ENCODE data around the gene OR1L6.

OR1L6 gene, protein sequence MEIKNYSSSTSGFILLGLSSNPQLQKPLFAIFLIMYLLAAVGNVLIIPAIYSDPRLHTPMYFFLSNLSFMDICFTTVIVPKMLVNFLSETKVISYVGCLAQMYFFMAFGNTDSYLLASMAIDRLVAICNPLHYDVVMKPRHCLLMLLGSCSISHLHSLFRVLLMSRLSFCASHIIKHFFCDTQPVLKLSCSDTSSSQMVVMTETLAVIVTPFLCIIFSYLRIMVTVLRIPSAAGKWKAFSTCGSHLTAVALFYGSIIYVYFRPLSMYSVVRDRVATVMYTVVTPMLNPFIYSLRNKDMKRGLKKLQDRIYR

DNA sequence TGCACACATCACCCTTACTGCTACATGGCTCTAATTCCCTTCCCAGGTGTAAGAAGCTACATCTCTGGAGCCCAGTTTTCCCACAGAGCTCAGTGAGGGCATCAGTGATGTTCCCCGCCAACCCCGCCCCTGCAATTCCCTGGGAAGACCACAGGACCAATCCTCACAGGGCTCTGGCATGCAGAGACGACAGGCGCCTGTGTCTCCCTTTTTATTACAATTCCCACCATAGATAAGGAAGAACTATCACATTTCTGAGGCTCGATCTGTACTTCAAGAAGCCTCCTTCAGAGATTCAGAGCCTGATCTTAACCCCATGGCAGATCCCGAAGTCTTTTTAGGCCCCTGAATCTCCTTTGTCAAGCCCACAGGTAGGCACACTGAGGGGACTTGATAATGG lies at the start of gene OR1L6:
Gene OR1L6 (plus strand): TSS at position 301 of the 400 bp plus-strand sequence. CDS start 7,545 bp downstream, outside the sequence.
- no peak for DNase-seq

DNA sequence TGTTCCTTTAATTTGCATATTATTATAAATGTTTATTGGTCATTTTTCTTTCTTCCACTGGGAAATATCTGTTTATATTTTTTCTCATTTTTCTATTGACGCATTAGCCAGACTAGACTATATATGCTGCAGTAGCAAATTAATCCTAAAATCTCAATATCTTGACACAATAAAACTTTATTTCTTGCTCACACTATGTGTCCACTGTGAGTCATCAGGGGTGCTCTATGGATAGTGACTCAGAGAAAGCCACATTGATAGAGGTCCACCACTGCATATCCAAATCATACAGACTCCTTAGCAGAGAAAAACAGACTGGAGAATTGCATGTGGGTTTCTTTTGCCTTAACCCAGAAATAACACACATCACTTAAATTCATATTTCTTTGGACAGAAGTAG lies 46.4 kb upstream of the OR1L6 start:
- DNase-seq = no peak

DNA sequence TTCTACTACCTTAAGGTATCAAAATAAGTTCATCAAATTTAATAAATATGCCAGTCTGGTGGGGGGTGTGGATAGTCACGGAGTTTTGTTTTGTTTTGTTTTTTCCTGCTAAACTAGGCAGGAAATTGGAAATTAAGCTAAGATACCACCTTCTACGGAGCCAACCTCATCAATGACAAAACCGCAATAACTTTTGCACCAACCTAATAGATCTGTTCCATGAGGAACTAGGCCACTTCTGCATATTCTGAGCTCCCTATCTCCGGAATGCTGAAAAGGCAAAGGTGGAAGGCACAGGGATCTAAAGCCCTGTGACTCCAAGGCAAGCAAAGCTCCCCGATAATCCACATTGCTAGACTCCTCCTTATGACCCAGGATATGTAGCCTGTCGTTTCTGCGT lies 24.1 kb upstream of the OR1L6 start:
- DNase-seq = no peak

DNA sequence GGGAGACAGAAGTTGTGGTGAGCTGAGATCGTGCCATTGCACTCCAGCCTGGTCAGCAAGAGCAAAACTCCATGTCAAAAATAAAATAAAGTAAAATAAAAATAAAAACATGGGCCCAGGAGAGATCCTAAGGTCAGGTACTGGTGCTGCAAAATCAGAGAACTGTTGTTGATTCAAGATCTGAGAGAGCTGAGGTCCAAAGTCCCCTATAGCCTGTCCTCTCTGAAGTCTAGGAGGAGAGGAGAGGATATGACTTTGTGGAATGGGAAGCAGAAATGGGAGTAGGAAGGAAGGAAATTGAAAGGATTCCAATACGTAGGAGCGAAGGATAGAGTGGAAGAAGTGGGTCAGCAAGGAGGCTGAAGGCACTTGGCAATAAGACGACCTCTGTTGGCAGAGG lies 22.9 kb upstream of the OR1L6 start:
- no peak for DNase-seq

DNA sequence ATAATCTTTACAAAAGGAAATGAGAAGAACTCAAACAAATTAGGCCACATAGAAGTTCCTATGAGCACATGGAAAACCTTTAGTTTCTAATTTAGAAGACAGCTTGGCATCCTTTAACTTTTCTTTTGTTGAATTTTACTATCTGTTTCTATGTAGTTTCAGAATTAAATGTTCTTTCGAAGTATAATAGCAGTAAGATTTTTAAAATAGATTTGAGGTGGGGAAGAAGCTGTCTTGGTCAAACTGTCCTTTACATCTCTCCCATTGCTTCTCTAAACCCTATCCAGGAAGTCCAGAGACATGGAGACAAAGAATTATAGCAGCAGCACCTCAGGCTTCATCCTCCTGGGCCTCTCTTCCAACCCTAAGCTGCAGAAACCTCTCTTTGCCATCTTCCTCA lies 18.4 kb upstream of the OR1L6 start, which contains the start of gene OR1L4:
Gene OR1L4 (plus strand): TSS at position 301 of the 400 bp plus-strand sequence. CDS start 0 bp downstream, at position 301.
- DNase-seq = no peak

DNA sequence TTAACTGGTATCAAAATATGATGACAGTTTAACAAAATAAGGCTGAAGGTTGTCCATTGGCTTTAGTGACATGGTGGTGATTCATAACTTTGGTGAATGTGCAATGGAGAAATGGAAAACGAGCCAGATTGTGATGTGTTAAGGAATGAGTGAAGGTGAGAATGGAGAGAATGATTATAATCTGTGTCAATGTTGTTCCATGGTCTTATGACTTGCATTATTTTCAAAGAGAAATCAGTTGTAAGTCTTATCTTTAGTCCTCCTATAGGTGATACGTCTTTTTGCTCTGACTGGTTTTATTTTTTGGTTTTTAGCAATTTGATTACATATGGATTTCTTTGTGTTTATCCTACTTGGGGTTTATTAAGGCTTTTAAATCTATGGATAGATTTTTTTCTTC lies 12.7 kb downstream of the OR1L6 start:
- no peak for DNase-seq

DNA sequence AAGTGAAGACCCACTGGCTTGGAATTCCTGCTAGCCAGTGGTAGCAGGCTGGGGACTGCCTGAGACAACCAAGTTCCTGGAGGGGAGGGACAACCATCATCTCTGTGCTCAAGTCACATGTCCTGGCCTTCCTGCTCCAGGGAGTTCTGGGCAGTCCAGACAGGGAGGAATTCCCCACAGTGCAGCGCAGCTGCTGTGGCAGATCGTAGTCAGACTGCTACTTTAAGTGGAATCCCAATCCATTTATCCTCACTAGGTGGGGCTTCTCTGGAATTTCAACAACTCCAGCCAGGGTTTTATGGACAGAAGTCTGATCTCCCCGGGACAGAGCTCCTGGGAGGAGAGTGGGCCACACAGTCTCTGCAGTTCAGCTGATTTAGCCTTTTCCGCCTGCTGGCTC lies 25.7 kb downstream of the OR1L6 start:
- DNase-seq = no peak

DNA sequence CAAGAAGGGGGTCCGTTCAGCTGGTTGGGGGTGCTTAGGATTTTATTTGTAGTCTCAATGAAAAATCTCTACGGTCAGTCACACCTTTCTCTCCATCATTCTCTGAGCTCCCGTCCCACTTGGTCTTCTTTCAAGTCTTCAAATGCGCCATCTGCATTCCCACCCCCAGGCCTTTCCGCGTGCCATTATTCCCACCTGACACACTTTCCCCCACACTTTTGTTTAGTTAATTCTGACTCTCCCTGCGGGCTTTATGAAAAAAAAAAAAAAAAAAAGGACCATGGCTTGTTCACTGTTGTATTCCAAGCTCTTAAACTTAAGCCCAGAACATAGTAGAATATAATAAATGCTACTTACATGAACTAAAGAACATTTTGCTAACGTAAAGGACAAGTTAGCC lies 34.9 kb downstream of the OR1L6 start:
- DNase-seq = no peak

DNA sequence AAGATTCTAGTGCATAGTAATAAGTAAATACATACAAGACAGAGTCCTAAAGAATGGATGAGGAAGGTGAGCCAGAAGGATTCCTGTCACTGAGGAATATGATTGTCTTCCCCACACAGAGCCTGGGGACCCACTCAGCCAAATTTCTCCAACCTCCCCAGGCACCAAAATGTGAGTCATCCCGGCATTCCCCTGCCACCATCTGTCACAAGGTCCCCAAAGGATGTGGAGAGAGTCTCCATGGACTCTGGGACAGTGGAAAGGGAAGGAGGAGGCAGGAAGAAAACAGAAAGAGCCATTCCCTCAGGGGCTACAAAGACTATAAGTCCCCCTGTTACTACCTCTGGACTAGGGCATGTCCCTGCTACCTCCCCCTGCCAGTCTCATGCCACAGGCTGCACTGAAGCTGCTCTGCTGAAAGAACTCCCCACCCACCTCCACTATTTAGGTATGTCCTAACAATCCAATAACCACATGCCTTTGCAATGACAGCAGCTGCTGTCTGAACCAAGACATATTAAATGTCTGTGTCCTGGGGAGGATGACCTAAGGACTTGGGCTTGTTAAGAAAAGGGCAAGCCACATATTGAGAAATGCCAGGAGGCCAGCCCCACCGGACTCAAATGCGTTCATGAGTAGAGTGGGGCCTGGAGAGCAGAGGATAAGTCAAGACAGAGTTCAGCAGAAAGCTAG lies 36.0 kb downstream of the OR1L6 start:
- no peak for DNase-seq

DNA sequence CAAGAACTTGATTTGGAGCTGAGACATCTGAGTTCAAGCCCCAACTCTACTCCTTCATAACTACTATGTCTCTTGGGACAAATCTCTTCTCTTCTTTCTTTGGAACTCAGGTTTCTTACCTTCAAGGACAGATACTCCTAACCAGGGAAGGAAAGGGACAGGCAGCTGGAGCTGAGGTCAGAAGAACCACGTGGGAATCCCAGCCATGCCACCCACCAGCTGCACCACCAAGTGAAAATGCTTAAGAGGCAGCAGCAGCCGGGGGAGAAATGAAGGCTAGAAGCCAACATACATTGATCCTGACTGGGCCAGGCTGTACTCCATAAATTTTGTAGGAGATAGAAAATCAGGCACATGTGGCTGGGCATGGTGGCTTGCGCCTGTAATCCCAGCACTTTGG lies 37.1 kb downstream of the OR1L6 start:
- no peak for DNase-seq

DNA sequence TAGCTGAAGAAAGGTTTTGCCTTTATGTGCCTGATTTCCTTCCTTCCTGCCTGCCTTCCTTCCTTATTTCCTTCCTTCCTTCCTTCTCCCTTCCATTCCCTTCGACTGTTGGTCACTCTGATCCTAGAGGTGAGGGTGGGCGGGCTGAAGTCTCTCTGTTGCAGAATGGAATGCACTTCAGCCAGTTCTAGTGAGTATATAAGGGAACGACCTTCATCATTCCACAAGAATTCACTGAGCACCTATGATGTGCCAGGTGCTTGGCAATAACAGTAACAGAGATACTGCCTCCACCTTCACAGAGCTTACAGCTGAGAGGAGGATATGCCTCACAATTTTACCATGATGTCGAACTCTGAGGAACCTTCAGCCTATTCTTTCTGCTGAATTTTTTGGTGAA lies 37.9 kb downstream of the OR1L6 start:
- DNase-seq = no peak

DNA sequence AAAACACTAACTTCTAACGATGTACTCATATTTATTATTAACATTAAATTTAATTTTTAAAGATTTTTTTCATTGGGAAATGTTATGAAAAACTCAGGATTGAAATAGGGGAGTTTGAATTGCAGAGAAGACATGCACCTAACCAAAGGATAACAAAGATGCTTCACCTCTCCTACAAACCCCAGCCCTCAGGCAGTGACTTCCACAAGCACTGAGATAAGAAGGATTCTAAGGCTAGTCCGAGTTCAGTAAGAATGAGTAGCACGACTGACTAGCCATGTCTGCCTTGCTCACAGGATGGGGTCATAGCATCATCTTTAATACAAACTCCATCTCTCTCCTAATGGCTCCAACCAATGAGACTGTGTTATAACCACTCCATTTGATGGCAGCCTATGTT lies 39.6 kb downstream of the OR1L6 start:
- DNase-seq = no peak

DNA sequence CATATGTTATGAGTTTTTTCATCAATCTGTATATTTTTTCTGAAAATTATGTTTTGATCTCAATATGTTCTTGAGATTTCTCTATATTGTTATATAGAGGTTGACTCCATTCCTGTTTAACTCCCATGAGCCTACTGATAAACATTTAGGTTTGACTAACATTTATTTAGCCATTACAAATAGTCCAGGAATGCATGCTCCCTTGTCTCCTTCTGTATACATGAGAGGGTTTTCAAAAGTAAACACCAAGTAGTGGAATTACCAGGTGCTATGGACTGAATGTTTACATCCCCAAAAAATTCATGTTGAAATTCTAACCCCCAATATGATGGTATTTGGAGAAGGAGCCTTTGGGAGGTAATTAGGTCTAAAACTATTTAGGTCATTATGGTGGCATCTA lies 43.2 kb downstream of the OR1L6 start:
- no peak for DNase-seq

DNA sequence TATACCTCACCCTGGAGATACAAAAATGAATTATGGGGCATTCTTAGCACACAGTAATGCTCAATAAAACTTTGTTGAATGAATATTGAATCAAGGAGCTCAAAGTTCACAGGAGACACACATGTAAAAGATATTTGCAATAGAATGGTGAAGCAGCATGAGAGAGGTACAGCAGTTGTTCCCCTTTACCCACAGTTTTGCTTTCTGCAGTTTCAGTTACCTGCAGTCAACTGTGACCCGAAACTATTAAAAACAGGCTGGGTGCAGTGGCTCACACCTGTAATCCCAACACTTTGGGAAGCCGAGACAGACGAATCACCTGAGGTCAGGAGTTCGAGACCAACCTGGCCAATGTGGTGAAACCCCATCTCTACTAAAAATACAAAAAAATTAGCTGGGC lies 44.2 kb downstream of the OR1L6 start:
- DNase-seq = no peak

DNA sequence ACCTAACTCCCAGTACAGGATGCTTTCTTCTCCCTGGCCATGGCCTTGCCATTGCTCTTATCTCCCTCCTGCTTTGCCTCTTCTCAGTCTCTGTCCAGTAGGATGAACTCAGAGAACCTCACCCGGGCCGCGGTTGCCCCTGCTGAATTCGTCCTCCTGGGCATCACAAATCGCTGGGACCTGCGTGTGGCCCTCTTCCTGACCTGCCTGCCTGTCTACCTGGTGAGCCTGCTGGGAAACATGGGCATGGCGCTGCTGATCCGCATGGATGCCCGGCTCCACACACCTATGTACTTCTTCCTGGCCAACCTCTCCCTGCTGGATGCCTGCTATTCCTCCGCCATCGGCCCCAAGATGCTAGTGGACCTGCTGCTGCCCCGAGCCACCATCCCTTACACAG lies 46.7 kb downstream of the OR1L6 start, which contains the start of gene OR5C1:
Gene OR5C1 (plus strand): TSS at position 103 of the 400 bp plus-strand sequence. CDS start 0 bp downstream, at position 103.
- no peak for DNase-seq

DNA sequence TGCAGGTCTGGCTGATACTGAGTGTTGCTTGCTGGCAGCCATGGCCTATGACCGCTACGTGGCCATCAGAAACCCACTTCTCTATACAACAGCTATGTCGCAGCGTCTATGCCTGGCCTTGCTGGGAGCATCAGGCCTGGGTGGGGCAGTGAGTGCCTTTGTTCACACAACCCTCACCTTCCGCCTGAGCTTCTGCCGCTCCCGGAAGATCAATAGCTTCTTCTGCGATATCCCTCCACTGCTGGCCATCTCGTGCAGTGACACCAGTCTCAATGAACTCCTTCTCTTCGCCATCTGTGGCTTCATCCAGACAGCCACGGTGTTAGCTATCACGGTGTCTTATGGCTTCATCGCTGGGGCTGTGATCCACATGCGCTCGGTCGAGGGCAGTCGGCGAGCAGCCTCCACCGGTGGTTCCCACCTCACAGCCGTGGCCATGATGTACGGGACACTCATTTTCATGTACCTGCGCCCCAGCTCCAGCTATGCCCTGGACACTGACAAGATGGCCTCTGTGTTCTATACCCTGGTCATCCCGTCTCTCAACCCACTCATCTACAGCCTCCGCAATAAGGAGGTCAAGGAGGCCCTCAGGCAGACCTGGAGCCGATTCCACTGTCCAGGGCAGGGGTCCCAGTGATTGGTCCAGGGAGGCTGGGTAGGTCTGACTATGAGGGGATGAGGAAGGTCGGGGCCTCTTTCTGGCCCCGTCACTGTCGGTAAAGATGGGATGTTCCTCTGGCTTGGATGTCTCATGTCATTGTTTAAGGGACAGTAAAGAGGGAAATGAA lies 47.3 kb downstream of the OR1L6 start:
- no peak for DNase-seq

DNA sequence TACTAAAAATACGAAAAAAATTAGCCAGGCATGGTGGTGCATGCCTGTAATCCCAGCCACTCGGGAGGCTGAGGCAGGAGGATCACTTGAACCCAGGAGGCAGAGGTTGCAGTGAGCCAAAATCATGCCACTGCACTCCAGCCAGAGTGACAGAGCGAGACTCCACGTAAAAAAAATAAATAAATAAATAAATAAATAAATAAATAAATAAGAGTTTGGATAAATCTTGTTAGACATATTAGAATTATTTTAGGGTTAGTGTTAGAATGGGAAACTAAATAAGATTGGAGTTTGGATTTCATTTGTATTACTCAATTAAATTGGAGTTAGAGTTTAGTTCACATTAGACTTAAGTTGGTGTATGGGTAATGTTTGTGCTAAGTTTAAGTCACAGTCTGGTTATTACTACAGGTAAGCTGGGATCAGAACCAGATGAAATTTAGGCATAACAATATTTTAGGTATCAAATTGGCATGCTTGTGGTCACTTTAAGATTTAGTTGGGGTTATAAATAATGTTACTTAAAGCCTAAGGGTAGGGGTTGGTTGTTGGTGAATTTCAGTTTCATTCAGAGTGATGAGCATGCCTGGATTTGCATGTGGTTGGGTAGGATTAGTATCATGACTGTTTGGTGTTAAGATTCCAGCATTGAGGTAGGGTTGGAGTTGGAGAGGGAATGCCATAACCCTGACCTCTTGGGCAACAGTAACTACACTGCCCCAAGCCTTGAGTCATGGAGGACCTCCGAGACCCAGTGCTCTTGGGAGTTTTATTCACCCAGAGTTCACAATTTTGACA lies 50.0 kb downstream of the OR1L6 start:
- no peak for DNase-seq

DNA sequence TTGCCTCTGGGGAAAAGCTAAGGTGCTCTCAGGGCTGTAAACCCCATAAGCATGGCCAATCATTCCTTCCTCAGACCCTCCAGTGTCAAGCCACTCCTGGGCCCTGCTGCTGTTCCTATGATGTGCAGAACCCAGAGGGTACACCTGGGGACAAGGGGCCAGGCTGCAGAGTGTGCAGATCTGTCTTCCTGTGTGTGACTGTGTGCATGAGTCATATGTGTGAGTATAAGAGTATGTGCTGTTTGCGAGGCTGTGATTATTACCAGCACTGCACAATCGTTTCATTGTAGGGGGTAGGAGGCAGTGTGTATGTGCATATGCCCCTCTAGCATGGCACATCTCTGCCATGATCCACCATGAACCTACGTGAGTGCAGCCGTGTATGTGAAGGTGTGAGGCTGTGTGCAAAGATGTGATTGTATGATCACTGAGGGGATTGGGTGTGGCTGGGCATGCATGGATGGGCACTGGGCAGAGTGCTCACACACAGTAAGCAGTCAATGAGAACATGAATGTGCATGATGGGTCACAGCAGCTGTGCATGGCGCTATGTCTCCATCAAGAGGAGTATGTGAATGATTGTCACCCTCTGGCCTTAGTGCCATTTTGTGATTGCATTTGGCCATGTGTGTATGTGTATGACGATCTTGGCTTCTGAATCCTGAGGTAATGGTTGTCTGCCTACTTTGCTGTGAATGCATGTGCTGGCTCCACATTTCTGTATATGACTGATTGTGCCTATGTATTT lies 55.4 kb downstream of the OR1L6 start:
- no peak for DNase-seq
